Neuron (in vitro differentiated cells): ENCODE results near the gene FAM3C.
"Not testable (repeated sequence)": the region's sequence is repeated elsewhere in the genome, so short reads cannot be mapped to it uniquely, and the experiment has no call there.

Source experiments
- H2AFZ ChIP-seq: one replicate; pipeline ENCODE4 v1.6.1; 2013; ENCODE audit warnings: low read depth, mild to moderate bottlenecking, inconsistent platforms, low read length, moderate library complexity
- H3K27me3 ChIP-seq: one replicate; pipeline ENCODE4 v1.6.1; 2013; ENCODE audit warnings: low read length; ENCODE audit not compliant: insufficient read depth
- H3K36me3 ChIP-seq: one replicate; pipeline ENCODE4 v1.6.1; 2013; ENCODE audit warnings: low read length; ENCODE audit not compliant: insufficient read depth
- H3K4me1 ChIP-seq: one replicate; pipeline ENCODE4 v1.6.1; 2013; ENCODE audit warnings: low read length; ENCODE audit not compliant: insufficient read depth
- H3K4me3 ChIP-seq: 2 replicates; pipeline ENCODE4 v1.5.1; 2013; ENCODE audit warnings: mild to moderate bottlenecking, low read length, moderate library complexity
- H3K9me3 ChIP-seq: one replicate; pipeline ENCODE4 v1.6.1; 2013; ENCODE audit warnings: low read length

The FAM3C gene

GRCh38 chr7:121429798-121430197 lies 33.7 kb upstream of the FAM3C start:
- H3K9me3 ChIP-seq, result no peaks in the 10 kb centered on the region
- no peaks in the 10 kb centered on the region for H3K4me1 ChIP-seq
- H3K4me3 ChIP-seq, result no peak overlapping the region
- H3K36me3 ChIP-seq, result no peaks in the 10 kb centered on the region
- no peaks in the 10 kb centered on the region for H3K27me3 ChIP-seq
- no peak overlapping the region for H2AFZ ChIP-seq

- Histone ChIP-seq H3K4me3 (no peak overlapping the region), H3K27me3 (no peaks in the 10 kb centered on the region), H2AFZ (no peak overlapping the region), H3K36me3 (no peaks in the 10 kb centered on the region), H3K9me3 (no peaks in the 10 kb centered on the region), H3K4me1 (no peaks in the 10 kb centered on the region)
Observed at GRCh38 chr7:121428855-121429489, 32.9 kb upstream of the FAM3C start.

- not testable (repeated sequence) for H3K9me3 ChIP-seq, H2AFZ ChIP-seq, H3K4me1 ChIP-seq, H3K36me3 ChIP-seq, H3K4me3 ChIP-seq, H3K27me3 ChIP-seq
Observed at GRCh38 chr7:121421743-121422142, 25.6 kb upstream of the FAM3C start.

GRCh38 chr7:121420976-121421375 lies 24.9 kb upstream of the FAM3C start:
- no peaks in the 10 kb centered on the region for H3K36me3 ChIP-seq
- no peaks in the 10 kb centered on the region for H3K9me3 ChIP-seq
- H3K4me1 ChIP-seq, result no peaks in the 10 kb centered on the region
- no peak overlapping the region for H3K4me3 ChIP-seq
- no peaks in the 10 kb centered on the region for H3K27me3 ChIP-seq
- H2AFZ ChIP-seq, result no peak overlapping the region

- Histone ChIP-seq H2AFZ (no peak overlapping the region), H3K4me3 (no peak overlapping the region), H3K27me3 (no peaks in the 10 kb centered on the region), H3K4me1 (no peaks in the 10 kb centered on the region), H3K9me3 (no peaks in the 10 kb centered on the region), H3K36me3 (no peaks in the 10 kb centered on the region)
Observed at GRCh38 chr7:121419201-121420148, 23.4 kb upstream of the FAM3C start.

- Histone ChIP-seq H3K4me1 (no peaks in the 10 kb centered on the region), H3K4me3 (no peak overlapping the region), H2AFZ (no peak overlapping the region), H3K36me3 (no peaks in the 10 kb centered on the region), H3K27me3 (no peaks in the 10 kb centered on the region), H3K9me3 (no peaks in the 10 kb centered on the region)
Observed at GRCh38 chr7:121416533-121416932, 20.4 kb upstream of the FAM3C start.

- Histone ChIP-seq H3K4me3 (no peak overlapping the region), H3K9me3 (no peaks in the 10 kb centered on the region), H3K27me3 (no peaks in the 10 kb centered on the region), H3K4me1 (no peaks in the 10 kb centered on the region), H3K36me3 (no peaks in the 10 kb centered on the region), H2AFZ (no peak overlapping the region)
Observed at GRCh38 chr7:121414436-121414835, 18.3 kb upstream of the FAM3C start.

GRCh38 chr7:121411597-121411979 lies 15.5 kb upstream of the FAM3C start:
- Histone ChIP-seq H3K4me3 (no peak overlapping the region), H3K36me3 (no peaks in the 10 kb centered on the region), H3K27me3 (no peaks in the 10 kb centered on the region), H3K9me3 (no peaks in the 10 kb centered on the region), H2AFZ (no peak overlapping the region), H3K4me1 (no peaks in the 10 kb centered on the region)

GRCh38 chr7:121410829-121411596 lies 14.9 kb upstream of the FAM3C start:
- no peaks in the 10 kb centered on the region for H3K9me3 ChIP-seq
- H2AFZ ChIP-seq, result no peak overlapping the region
- H3K4me1 ChIP-seq, result no peaks in the 10 kb centered on the region
- H3K27me3 ChIP-seq, result no peaks in the 10 kb centered on the region
- H3K36me3 ChIP-seq, result no peaks in the 10 kb centered on the region
- no peak overlapping the region for H3K4me3 ChIP-seq

GRCh38 chr7:121406944-121407343 lies 10.8 kb upstream of the FAM3C start:
- Histone ChIP-seq H3K9me3 (no peaks in the 10 kb centered on the region), H3K36me3 (no peaks in the 10 kb centered on the region), H3K27me3 (no peaks in the 10 kb centered on the region), H3K4me3 (no peak overlapping the region), H3K4me1 (no peaks in the 10 kb centered on the region), H2AFZ (no peak overlapping the region)

- H3K27me3 ChIP-seq, result no peaks in the 10 kb centered on the region
- H3K36me3 ChIP-seq, result no peaks in the 10 kb centered on the region
- no peaks in the 10 kb centered on the region for H3K9me3 ChIP-seq
- H2AFZ ChIP-seq, result no peak overlapping the region
- H3K4me3 ChIP-seq, result no peak overlapping the region
- no peaks in the 10 kb centered on the region for H3K4me1 ChIP-seq
Observed at GRCh38 chr7:121406461-121406860, 10.4 kb upstream of the FAM3C start.

- H3K9me3 ChIP-seq, result no peaks in the 10 kb centered on the region
- H3K27me3 ChIP-seq, result no peaks in the 10 kb centered on the region
- no peak overlapping the region for H2AFZ ChIP-seq
- H3K4me3 ChIP-seq, result no peak overlapping the region
- H3K36me3 ChIP-seq, result no peaks in the 10 kb centered on the region
- no peaks in the 10 kb centered on the region for H3K4me1 ChIP-seq
Observed at GRCh38 chr7:121404348-121404747, 8.2 kb upstream of the FAM3C start.

- Histone ChIP-seq H2AFZ (no peak overlapping the region), H3K4me1 (peaks cover 3% of the 10 kb centered on the region), H3K36me3 (no peaks in the 10 kb centered on the region), H3K4me3 (no peak overlapping the region), H3K27me3 (no peaks in the 10 kb centered on the region), H3K9me3 (no peaks in the 10 kb centered on the region)
Observed at GRCh38 chr7:121402701-121403100, 6.6 kb upstream of the FAM3C start.
